Measurements from ENCODE around the gene SFSWAP.

DNA sequence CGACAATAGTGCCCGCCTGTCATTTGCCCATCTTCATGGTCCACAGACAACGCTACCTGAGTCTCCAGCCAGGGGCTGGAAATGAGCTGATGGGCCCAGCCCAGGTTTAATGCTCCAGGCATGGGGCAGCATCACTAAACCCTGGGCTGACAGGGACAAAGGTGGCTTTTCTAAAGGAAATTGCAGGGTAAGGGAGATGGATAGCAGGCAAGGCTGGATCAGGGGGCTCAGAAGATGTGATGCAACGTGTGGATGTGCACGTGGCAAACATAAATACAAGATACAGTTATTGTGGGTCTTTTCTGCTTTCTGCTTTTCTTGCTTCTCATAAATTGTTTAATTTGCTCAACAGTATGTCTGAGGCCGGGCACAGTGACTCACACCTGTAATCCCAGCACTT lies 113.6 kb downstream of the SFSWAP start:
- no peak for TF ChIP-seq POLR2AphosphoS5 (IDR thresholded peaks at IDR 0.05)
- TF ChIP-seq, protein P1, sequence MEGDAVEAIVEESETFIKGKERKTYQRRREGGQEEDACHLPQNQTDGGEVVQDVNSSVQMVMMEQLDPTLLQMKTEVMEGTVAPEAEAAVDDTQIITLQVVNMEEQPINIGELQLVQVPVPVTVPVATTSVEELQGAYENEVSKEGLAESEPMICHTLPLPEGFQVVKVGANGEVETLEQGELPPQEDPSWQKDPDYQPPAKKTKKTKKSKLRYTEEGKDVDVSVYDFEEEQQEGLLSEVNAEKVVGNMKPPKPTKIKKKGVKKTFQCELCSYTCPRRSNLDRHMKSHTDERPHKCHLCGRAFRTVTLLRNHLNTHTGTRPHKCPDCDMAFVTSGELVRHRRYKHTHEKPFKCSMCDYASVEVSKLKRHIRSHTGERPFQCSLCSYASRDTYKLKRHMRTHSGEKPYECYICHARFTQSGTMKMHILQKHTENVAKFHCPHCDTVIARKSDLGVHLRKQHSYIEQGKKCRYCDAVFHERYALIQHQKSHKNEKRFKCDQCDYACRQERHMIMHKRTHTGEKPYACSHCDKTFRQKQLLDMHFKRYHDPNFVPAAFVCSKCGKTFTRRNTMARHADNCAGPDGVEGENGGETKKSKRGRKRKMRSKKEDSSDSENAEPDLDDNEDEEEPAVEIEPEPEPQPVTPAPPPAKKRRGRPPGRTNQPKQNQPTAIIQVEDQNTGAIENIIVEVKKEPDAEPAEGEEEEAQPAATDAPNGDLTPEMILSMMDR (IDR thresholded peaks at IDR 0.05) = no peak

Measured in transverse colon (tissue), 4 donors.